H1 (cell line): ENCODE results near the gene ATP6V0D1. TPM values are rescaled to one million over a fixed set of nuclear protein-coding genes. Genes with fewer than 3 reads are reported as not detected.

ENCODE experiments used
- CTCF ChIA-PET: fragments of 300-600 bp; sonication (Branson Sonifier 250); formaldehyde crosslinking; loops from one replicate; lab custom pipeline; 2021; ENCODE audit not compliant: partially characterized antibody; lab: Charles Lee
- POLR2A ChIA-PET: fragments of 300-600 bp; sonication (Branson Sonifier 250); formaldehyde crosslinking; loops from one replicate; lab custom pipeline; 2021; ENCODE audit warnings: inconsistent platforms; ENCODE audit not compliant: partially characterized antibody; lab: Charles Lee
- DNase-seq, 2 experiments: peaks; one replicate each; pipeline versions ENCODE4 v3.0.0 to v3.0.0-alpha.2; 2010 to 2022; ENCODE audit warnings: low spot score in 2 of 2, low read depth in 1 of 2, mixed read lengths in 1 of 2
- FAIRE-seq: peaks from 2 replicates; lab custom pipeline; 2011; peaks lifted over from hg19 to GRCh38; lab: Jason Lieb, UNC
- H2AFZ ChIP-seq: 2 replicates; pipeline ENCODE4 v1.8.1; 2012; ENCODE audit warnings: low read length, inconsistent platforms
- H2AK5ac ChIP-seq: 2 replicates; pipeline ENCODE4 v1.6.1; 2013; ENCODE audit warnings: low read depth, low read length
- H2BK120ac ChIP-seq: replicated peaks from 2 replicates; pipeline ENCODE3; 2013; ENCODE audit warnings: low read depth, low read length, inconsistent platforms
- H2BK12ac ChIP-seq: 2 replicates; pipeline ENCODE4 v1.6.1; 2013; ENCODE audit warnings: low read depth, low read length
- H2BK15ac ChIP-seq: 2 replicates; pipeline ENCODE4 v1.6.1; 2013; ENCODE audit warnings: low read length
- H2BK20ac ChIP-seq: 2 replicates; pipeline ENCODE4 v1.6.1; 2013; ENCODE audit warnings: low read length
- H2BK5ac ChIP-seq: 2 replicates; pipeline ENCODE4 v1.6.1; 2013; ENCODE audit warnings: low read depth, low read length
- H3K14ac ChIP-seq: 2 replicates; pipeline ENCODE4 v1.6.1; 2013; ENCODE audit warnings: inconsistent platforms; ENCODE audit not compliant: insufficient read length
- H3K18ac ChIP-seq: 2 replicates; pipeline ENCODE4 v1.6.1; 2013; ENCODE audit warnings: low read length; ENCODE audit errors: extremely low read depth
- H3K23ac ChIP-seq: 2 replicates; pipeline ENCODE4 v1.6.1; 2013; ENCODE audit warnings: inconsistent platforms; ENCODE audit not compliant: insufficient read length
- H3K23me2 ChIP-seq: 2 replicates; pipeline ENCODE4 v1.6.1; 2013; ENCODE audit warnings: low read depth, low read length
- H3K27ac ChIP-seq: 2 replicates; pipeline ENCODE4 v1.6.1; 2011; ENCODE audit warnings: low read depth, low read length, inconsistent platforms
- H3K27me3 ChIP-seq, 4 experiments: replicated peaks in 1 of 4; 1 replicate in 1 of 4; 2 replicates in 3 of 4; pipeline versions ENCODE4 v1.6.1 to v1.8.1; 2011 to 2013; ENCODE audit warnings: low read length in 3 of 4, mild to moderate bottlenecking in 3 of 4, inconsistent platforms in 2 of 4, mixed read lengths in 2 of 4, moderate library complexity in 1 of 4; ENCODE audit not compliant: control insufficient read depth in 3 of 4, insufficient read depth in 3 of 4; ENCODE audit errors: extremely low read depth in 1 of 4
- H3K36me3 ChIP-seq, 4 experiments: 2 replicates each; pipeline versions ENCODE4 v1.6.1 to v1.8.1; 2011 to 2013; ENCODE audit warnings: mild to moderate bottlenecking in 4 of 4, low read length in 3 of 4, moderate library complexity in 2 of 4, control low read depth in 1 of 4, inconsistent platforms in 1 of 4; ENCODE audit not compliant: insufficient read depth in 4 of 4, control insufficient read depth in 2 of 4
- H3K4ac ChIP-seq: replicated peaks from 2 replicates; pipeline ENCODE3; 2013; ENCODE audit warnings: low read length, low read depth, mixed read lengths, inconsistent platforms; ENCODE audit not compliant: insufficient read length
- H3K4me1 ChIP-seq, 4 experiments: replicated peaks in 1 of 4; 1 replicate in 1 of 4; 2 replicates in 3 of 4; pipeline versions ENCODE4 v1.6.1 to v1.8.1; 2011 to 2013; ENCODE audit warnings: low read length in 3 of 4, inconsistent platforms in 2 of 4, mixed read lengths in 1 of 4; ENCODE audit not compliant: insufficient read depth in 4 of 4, control insufficient read depth in 3 of 4
- H3K4me2 ChIP-seq, 2 experiments: 2 replicates each; pipeline versions ENCODE4 v1.6.1 to v1.8.1; 2011 to 2013; ENCODE audit warnings: low read depth in 2 of 2, low read length in 2 of 2, control low read depth in 1 of 2, inconsistent platforms in 1 of 2, mild to moderate bottlenecking in 1 of 2; ENCODE audit not compliant: insufficient read depth in 1 of 2
- H3K4me3 ChIP-seq, 4 experiments: fragments of 200-600, 300-600 bp in 1 of 4; sonication (generic), shearing (Covaris generic), sonication (Bioruptor Twin) in 1 of 4; 2 replicates each; pipeline versions ENCODE4 v1.5.1 to v1.8.1; 2011 to 2016; ENCODE audit warnings: low read length in 4 of 4, low read depth in 3 of 4, control low read depth in 2 of 4, inconsistent platforms in 2 of 4, mild to moderate bottlenecking in 2 of 4, mixed read lengths in 1 of 4, moderate library complexity in 1 of 4; ENCODE audit not compliant: insufficient read depth in 2 of 4; ENCODE audit errors: extremely low read depth in 1 of 4
- H3K56ac ChIP-seq: replicated peaks from 2 replicates; pipeline ENCODE3; 2013; ENCODE audit warnings: low read depth, mild to moderate bottlenecking, mixed read lengths, low read length, inconsistent platforms; ENCODE audit not compliant: insufficient read length
- H3K79me1 ChIP-seq: 2 replicates; pipeline ENCODE4 v1.6.1; 2013; ENCODE audit warnings: low read depth, low read length, control low read depth
- H3K79me2 ChIP-seq, 2 experiments: 2 replicates each; pipeline versions ENCODE4 v1.6.1 to v1.8.1; 2012 to 2013; ENCODE audit warnings: low read length in 2 of 2, mild to moderate bottlenecking in 2 of 2, inconsistent platforms in 1 of 2; ENCODE audit not compliant: insufficient read depth in 2 of 2, control insufficient read depth in 1 of 2
- H3K9ac ChIP-seq, 4 experiments: replicated peaks in 1 of 4; 1 replicate in 1 of 4; 2 replicates in 3 of 4; pipeline versions ENCODE4 v1.6.1 to v1.8.1; 2011 to 2013; ENCODE audit warnings: low read depth in 3 of 4, low read length in 3 of 4, control low read depth in 2 of 4, mild to moderate bottlenecking in 2 of 4, moderate library complexity in 2 of 4, inconsistent platforms in 1 of 4; ENCODE audit errors: extremely low read depth in 1 of 4
- H3K9me3 ChIP-seq, 2 experiments: 2 replicates each; pipeline versions ENCODE4 v1.6.1 to v1.8.1; 2012 to 2013; ENCODE audit warnings: mild to moderate bottlenecking in 2 of 2, moderate library complexity in 2 of 2, control low read depth in 1 of 2, inconsistent platforms in 1 of 2, low read depth in 1 of 2, low read length in 1 of 2, mixed read lengths in 1 of 2; ENCODE audit not compliant: insufficient read depth in 2 of 2
- H4K20me1 ChIP-seq, 2 experiments: replicated peaks in 1 of 2; 2 replicates each; pipeline versions ENCODE3 to v1.8.1; 2011 to 2013; ENCODE audit warnings: inconsistent platforms in 2 of 2, low read length in 2 of 2, mild to moderate bottlenecking in 1 of 2; ENCODE audit not compliant: insufficient read depth in 2 of 2, control insufficient read depth in 1 of 2
- H4K5ac ChIP-seq: 2 replicates; pipeline ENCODE4 v1.6.1; 2013; ENCODE audit warnings: low read length, low read depth, mixed read lengths, inconsistent platforms; ENCODE audit not compliant: insufficient read length
- H4K8ac ChIP-seq: 2 replicates; pipeline ENCODE4 v1.8.0; 2013; ENCODE audit warnings: mild to moderate bottlenecking, moderate library complexity, low read length, inconsistent platforms; ENCODE audit not compliant: insufficient read depth; ENCODE audit errors: extremely low read depth
- H4K91ac ChIP-seq: replicated peaks from 2 replicates; pipeline ENCODE3; 2013; ENCODE audit warnings: low read length, mixed read lengths, inconsistent platforms; ENCODE audit not compliant: insufficient read length
- CTCF ChIP-seq, 3 experiments: IDR thresholded peaks; 1 replicate in 2 of 3; 2 replicates in 1 of 3; pipeline versions ENCODE4 v1.5.1 to v1.6.1; 2011; ENCODE audit warnings: low read length in 3 of 3, mild to moderate bottlenecking in 3 of 3, inconsistent platforms in 2 of 3, low read depth in 1 of 3, moderate library complexity in 1 of 3; ENCODE audit not compliant: insufficient read depth in 1 of 3; ENCODE audit errors: control extremely low read depth in 1 of 3
- HDAC2 ChIP-seq, 2 experiments: fragments of 300-600 bp in 1 of 2; sonication (generic) in 1 of 2; IDR thresholded peaks; 2 replicates each; pipeline ENCODE4 v1.6.1; 2011 to 2012; ENCODE audit warnings: low read depth in 2 of 2, low read length in 2 of 2, mild to moderate bottlenecking in 2 of 2, moderate library complexity in 2 of 2, borderline replicate concordance in 1 of 2, inconsistent platforms in 1 of 2
- KDM4A ChIP-seq: IDR thresholded peaks from one replicate; pipeline ENCODE4 v1.7.1; 2012; ENCODE audit warnings: low read depth, mild to moderate bottlenecking, moderate library complexity, low read length, inconsistent platforms; ENCODE audit not compliant: severe bottlenecking
- MAFK ChIP-seq: IDR thresholded peaks from 2 replicates; pipeline ENCODE4 v1.6.1; 2012; ENCODE audit warnings: low read depth, mild to moderate bottlenecking, improper control_type of control experiment, low read length
- NRF1 ChIP-seq: IDR thresholded peaks from 2 replicates; pipeline ENCODE4 v1.6.1; 2011; ENCODE audit warnings: mild to moderate bottlenecking, low read depth, low read length, improper control_type of control experiment
- POLR2AphosphoS5 ChIP-seq: IDR thresholded peaks from 2 replicates; pipeline ENCODE4 v1.6.1; 2011; ENCODE audit warnings: low read depth, low read length
- SAP30 ChIP-seq: fragments of 300-600 bp; sonication (generic); IDR thresholded peaks from 2 replicates; pipeline ENCODE4 v1.7.1; 2012; ENCODE audit warnings: low read length, moderate library complexity, mild to moderate bottlenecking, inconsistent platforms; ENCODE audit not compliant: insufficient read depth, insufficient replicate concordance
- SIN3A ChIP-seq, 2 experiments: IDR thresholded peaks in 1 of 2; conservative IDR thresholded peaks in 1 of 2; 2 replicates each; pipeline ENCODE4 v1.6.1; 2011 to 2012; ENCODE audit warnings: low read length in 2 of 2, improper control_type of control experiment in 1 of 2, low read depth in 1 of 2, mild to moderate bottlenecking in 1 of 2
- TBP ChIP-seq: IDR thresholded peaks from 2 replicates; pipeline ENCODE4 v1.6.1; 2011; ENCODE audit warnings: low read depth, low read length, improper control_type of control experiment
- WGBS, 2 experiments: shearing (Covaris generic) in 1 of 2; methylation state at CpG; one replicate each; pipeline versions ENCODE4 v1.1.6 to v1.1.7; 2013 to 2015; ENCODE audit warnings: low lambda C conversion rate in 2 of 2, mixed read lengths in 2 of 2, inconsistent platforms in 1 of 2, low coverage in 1 of 2, missing lambda C conversion rate in 1 of 2; ENCODE audit not compliant: insufficient replicate concordance in 2 of 2, insufficient coverage in 1 of 2, insufficient read length in 1 of 2; ENCODE audit errors: extremely low coverage in 1 of 2, missing lambda C conversion rate in 1 of 2; 5-methylcytosine and 5-hydroxymethylcytosine counted together
- polyA plus RNA-seq, 7 experiments: library from polyadenylated mRNA; depleted of rRNA in 3 of 7; stranded (reverse) in 5 of 7; unstranded in 2 of 7; fragments of >200 nt in 5 of 7; fragments of 200-250 nt in 2 of 7; gene quantifications; 1 replicate in 5 of 7; 2 replicates in 1 of 7; 4 replicates in 1 of 7; pipeline versions ENCODE4 v1.2.1 to v1.2.3, GENCODE V29; 2011 to 2013; ENCODE audit warnings: missing spikeins in 2 of 7, mixed read lengths in 2 of 7
- total RNA-seq: library from RNA; stranded (reverse); fragmentation: NEBNext Ultra II Directional; extraction: Animal tissue kit (Norgen Biotek cat#: 25700); gene quantifications from 2 replicates; pipeline ENCODE4 v1.2.1, GENCODE V29; 2021

The ATP6V0D1 gene
- total and polyA plus RNA-seq, 2 of the 8 experiments (the other 6 are each of a cell fraction or from before 2014, with no cell fraction given) = 47.3 to 134 TPM

- H2BK120ac ChIP-seq = no peak overlapping the region
- H3K23me2 ChIP-seq = peaks cover 17% of the 10 kb centered on the region; the same call in 1 of the 2 replicates
- peak overlapping the region; percentile 3; the same call in 1 of the 2 replicates for H2BK20ac ChIP-seq
- H3K4me3 ChIP-seq = no peak overlapping the region
- peak overlapping the region; percentile 87; the same call in 1 of the 2 replicates for H2BK12ac ChIP-seq
- H4K5ac ChIP-seq = no peak overlapping the region
- H3K4me2 ChIP-seq = no peak overlapping the region
- WGBS, 2 experiments = 88% methylated on average over 7 of the region's 7 CpGs; no CpG with 5 or more reads in 1 of the 2 experiments
- H4K91ac ChIP-seq = no peak overlapping the region
- H3K23ac ChIP-seq = no peak overlapping the region
- no peak overlapping the region for H3K56ac ChIP-seq
- H3K4ac ChIP-seq = peak overlapping the region; percentile 13
- H3K79me1 ChIP-seq = peaks cover 6% of the 10 kb centered on the region; the same call in 1 of the 2 replicates
- peak overlapping the region; percentile 55; the same call in 1 of the 2 replicates for H2BK15ac ChIP-seq
- H3K27ac ChIP-seq = no peak overlapping the region
- H2AK5ac ChIP-seq = 0 out of 2 replicates have a peak overlapping the region, but pooled peaks have one; percentile 34
- DNase-seq (no peak), FAIRE-seq (no peak)
- H3K36me3 ChIP-seq = no peaks in the 10 kb centered on the region
- no peak overlapping the region; the same call in 1 of the 2 replicates for H4K8ac ChIP-seq
- peaks cover 0 to 19% (median 15%) of the 10 kb centered on the region in 4 experiments; a peak in 6 of 7 replicates for H3K27me3 ChIP-seq
- no peak overlapping the region for H2AFZ ChIP-seq
- no peak overlapping the region for H3K9ac ChIP-seq
- no peaks in the 10 kb centered on the region for H3K9me3 ChIP-seq
- H4K20me1 ChIP-seq = no peaks in the 10 kb centered on the region
- ChIA-PET POLR2A (interaction anchor here (0.9 kb wide), 2 partner anchors 11 to 24 kb away, joined by 3 read pairs; partner anchors contain the start of gene ZDHHC1), CTCF (interaction anchor here (1.0 to 24.6 kb wide), 18 partner anchors 8 to 181 kb away, joined by 3 to 476 read pairs (median 7); partner anchors contain the start of genes TPPP3 and ZDHHC1)
- peaks cover 25 to 52% (median 39%) of the 10 kb centered on the region in 4 experiments for H3K4me1 ChIP-seq
- H3K79me2 ChIP-seq = no peaks in the 10 kb centered on the region
- H2BK5ac ChIP-seq = 0 out of 2 replicates have a peak overlapping the region, but pooled peaks have one; percentile 75
- no peak overlapping the region for H3K14ac ChIP-seq
- peak overlapping the region; percentile 7 for H3K18ac ChIP-seq
- TF ChIP-seq TBP (no peak), KDM4A (no peak), POLR2AphosphoS5 (no peak), NRF1 (no peak), SIN3A (conservative IDR thresholded peaks at IDR 0.05 in 1 of 2, IDR thresholded peaks at IDR 0.05 in 1 of 2; ENCODE audit: low read depth in 1 of 2, low read length in 2 of 2) (no peak), CTCF (IDR thresholded peaks at IDR 0.05; ENCODE audit: control extremely low read depth in 1 of 3, insufficient read depth in 1 of 3, low read depth in 1 of 3, low read length in 3 of 3) (no peak), HDAC2 (IDR thresholded peaks at IDR 0.05; ENCODE audit: borderline replicate concordance in 1 of 2, low read depth in 2 of 2, low read length in 2 of 2) (no peak), MAFK (no peak), SAP30 (no peak)
Measured at GRCh38 chr16:67426950-67427349, 54.0 kb downstream of the ATP6V0D1 start.
